HG03442 (cell line): ENCODE measurements around the gene ZNF346.

ENCODE experiments used
- ATAC-seq: cut with Tn5 transposase; IDR thresholded peaks from one replicate; pipeline ENCODE4 v1.9.1; 2021; ENCODE audit warnings: mild to moderate bottlenecking, moderate library complexity; ENCODE audit not compliant: unreplicated experiment

Gene ZNF346

GRCh38 chr5:177064500-177065277 is 42.2 kb downstream of the ZNF346 start:
- ATAC-seq = no peak

GRCh38 chr5:177065491-177065890 is 43.0 kb downstream of the ZNF346 start:
- ATAC-seq = no peak

- ATAC-seq = no peak
These were observed 43.7 kb downstream of the ZNF346 start for GRCh38 chr5:177066224-177066623.

GRCh38 chr5:177067503-177067902 is 45.0 kb downstream of the ZNF346 start:
- no peak for ATAC-seq

GRCh38 chr5:177070536-177071191 is 48.2 kb downstream of the ZNF346 start:
- ATAC-seq = no peak

GRCh38 chr5:177071666-177072385 is 49.3 kb downstream of the ZNF346 start:
- ATAC-seq = peak; percentile 45

GRCh38 chr5:177077335-177077734 is 54.8 kb downstream of the ZNF346 start:
- no peak for ATAC-seq

- ATAC-seq = no peak
These were observed 57.1 kb downstream of the ZNF346 start for GRCh38 chr5:177079606-177080005.

- ATAC-seq = no peak
These were observed 57.8 kb downstream of the ZNF346 start for GRCh38 chr5:177080265-177080664.

GRCh38 chr5:177081859-177082258 is 59.4 kb downstream of the ZNF346 start:
- ATAC-seq = no peak

GRCh38 chr5:177083357-177083756 is 60.9 kb downstream of the ZNF346 start:
- ATAC-seq = no peak

- no peak for ATAC-seq
These were observed 61.7 kb downstream of the ZNF346 start for GRCh38 chr5:177084175-177084574.

- ATAC-seq = no peak
These were observed 63.6 kb downstream of the ZNF346 start for GRCh38 chr5:177085985-177086653.

- ATAC-seq = peak; percentile 54
These were observed 64.3 kb downstream of the ZNF346 start, which contains the start of gene FGFR4 for GRCh38 chr5:177086654-177087397. Gene FGFR4 (plus strand): TSS chr5:177086915. CDS start chr5:177089603, 2,688 bp downstream.

GRCh38 chr5:177087398-177088005 is 65.0 kb downstream of the ZNF346 start:
- no peak for ATAC-seq

- ATAC-seq = no peak
These were observed 66.6 kb downstream of the ZNF346 start for GRCh38 chr5:177089127-177089526.

GRCh38 chr5:177089825-177090641 is 67.5 kb downstream of the ZNF346 start:
- no peak for ATAC-seq

GRCh38 chr5:177090813-177091212 is 68.3 kb downstream of the ZNF346 start:
- ATAC-seq = no peak

- no peak for ATAC-seq
These were observed 68.7 kb downstream of the ZNF346 start for GRCh38 chr5:177091232-177091631.
